GM18868 (cell line): ENCODE measurements around the gene PLB1.

ENCODE experiments used
- ATAC-seq: cut with Tn5 transposase; IDR thresholded peaks from one replicate; pipeline ENCODE4 v1.9.1; 2021; ENCODE audit warnings: mild to moderate bottlenecking, moderate library complexity; ENCODE audit not compliant: unreplicated experiment

PLB1 gene

DNA sequence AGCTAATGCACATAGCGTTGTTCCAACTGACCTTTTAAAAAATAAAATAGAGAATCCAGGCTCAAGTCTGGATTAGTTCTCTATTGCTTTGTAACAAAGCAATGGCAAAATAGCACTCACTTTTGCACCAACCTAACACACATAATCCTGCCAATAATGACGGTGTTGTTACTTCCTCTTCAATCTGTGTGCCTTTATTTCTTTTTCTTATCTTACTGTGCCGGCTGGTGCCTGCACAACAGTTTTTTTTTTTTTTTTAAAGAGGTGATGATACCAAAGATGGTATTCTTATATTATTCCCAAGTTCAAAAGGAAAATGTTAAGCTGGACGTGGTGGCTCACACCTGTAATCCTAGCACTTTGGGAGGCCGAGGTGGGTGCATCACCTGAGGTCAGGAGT is 3.4 kb downstream of the PLB1 start:
- ATAC-seq = no peak

DNA sequence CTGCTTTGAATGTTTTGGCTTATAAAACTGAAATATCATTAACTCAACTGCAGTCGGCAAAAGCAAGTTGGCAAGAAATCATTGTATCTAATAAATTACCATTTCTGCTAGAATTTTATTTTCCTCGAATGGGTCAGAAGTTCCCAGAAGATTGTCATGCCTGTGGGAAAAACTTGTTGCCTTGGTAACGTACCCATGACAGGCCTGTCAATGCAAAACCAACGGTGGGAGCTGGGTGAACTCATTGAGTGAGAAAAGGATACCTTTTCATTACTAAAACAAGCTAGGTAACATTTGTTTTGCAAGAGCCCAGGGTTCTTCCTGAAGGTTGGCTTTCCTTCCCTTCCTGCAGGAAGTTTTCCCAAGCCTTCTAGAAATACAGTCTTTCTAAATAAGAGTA is 9.5 kb downstream of the PLB1 start:
- no peak for ATAC-seq

DNA sequence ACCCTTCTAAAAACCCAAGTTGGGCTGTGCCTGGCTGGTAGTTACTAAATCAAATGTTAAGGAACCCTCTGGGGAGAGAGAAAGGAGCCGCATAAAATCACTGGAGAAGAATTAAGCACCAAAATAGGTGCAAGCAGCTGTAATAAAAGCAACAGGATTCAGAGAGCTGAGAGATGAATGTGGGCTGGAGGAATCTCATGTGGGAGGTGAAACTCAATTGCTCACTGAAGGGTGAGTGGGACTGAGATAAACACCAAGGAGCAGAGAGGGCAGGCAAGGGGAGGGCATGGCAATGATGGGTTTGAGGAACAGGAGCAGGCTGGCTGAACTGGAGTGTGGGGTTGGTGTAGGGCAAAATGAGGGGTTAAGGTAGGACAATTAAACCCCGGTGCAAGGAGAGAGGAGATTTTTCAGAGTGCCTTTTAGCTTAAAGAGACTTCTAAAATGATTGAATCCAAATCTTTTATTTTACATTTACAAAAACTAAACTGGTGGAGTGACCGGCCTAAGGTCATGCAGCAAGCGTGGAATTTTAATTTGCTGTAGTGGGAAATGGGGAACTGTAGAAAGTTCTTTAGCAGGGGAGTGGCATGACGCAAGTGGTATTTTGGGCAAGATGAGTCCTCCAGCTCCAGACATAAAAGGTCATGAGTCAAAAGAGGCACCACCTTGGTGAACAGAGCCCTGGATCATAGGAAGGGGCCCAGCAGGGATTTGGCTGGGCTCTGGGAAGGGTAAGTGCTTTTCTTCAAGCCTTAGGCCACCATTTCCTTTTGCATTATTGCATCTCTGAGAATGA is 10.5 kb downstream of the PLB1 start:
- no peak for ATAC-seq

DNA sequence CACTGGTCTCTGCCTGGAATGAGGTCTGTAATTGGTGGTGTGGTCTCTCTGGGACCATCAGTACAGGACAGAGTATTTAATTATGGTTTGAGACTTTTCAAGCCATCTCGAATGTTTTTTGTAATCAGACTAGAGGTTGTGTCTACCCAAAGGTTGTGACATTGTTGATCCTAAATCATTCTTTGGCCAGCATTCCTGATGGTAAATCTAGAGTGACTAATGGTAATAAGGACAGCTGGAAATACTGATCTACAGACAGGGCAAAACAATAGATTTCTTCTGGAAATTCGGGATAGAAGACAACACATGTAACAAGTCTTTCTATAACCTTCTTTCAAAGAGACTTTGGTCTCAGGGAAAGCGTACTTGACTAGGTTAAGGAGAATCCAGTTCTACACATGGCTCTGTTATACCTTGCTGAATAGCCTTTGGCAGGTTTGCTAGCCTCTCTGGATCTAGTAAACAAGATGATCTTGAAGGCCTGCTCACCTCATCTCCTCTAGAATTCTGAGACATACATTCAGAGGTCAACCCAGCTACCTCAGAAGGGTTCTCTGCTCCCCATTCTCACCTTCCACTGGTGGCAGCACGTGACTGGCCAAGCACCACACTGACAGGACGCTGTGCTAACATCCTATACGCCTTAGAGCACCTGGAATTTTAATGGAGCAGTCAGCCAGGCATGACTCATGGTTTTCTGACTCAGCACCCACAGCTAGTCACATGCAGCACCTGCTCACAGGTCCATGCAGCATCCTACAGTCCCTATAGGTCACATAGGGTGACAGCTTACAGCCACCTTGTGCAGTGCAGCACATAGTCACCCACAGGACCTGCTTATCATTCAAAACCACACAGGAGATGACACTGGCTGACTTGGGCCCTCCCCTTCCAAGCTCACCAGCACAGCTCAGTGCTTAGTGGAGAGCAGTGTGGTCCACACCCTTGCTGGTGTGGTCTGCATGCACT is 12.2 kb downstream of the PLB1 start:
- no peak for ATAC-seq

DNA sequence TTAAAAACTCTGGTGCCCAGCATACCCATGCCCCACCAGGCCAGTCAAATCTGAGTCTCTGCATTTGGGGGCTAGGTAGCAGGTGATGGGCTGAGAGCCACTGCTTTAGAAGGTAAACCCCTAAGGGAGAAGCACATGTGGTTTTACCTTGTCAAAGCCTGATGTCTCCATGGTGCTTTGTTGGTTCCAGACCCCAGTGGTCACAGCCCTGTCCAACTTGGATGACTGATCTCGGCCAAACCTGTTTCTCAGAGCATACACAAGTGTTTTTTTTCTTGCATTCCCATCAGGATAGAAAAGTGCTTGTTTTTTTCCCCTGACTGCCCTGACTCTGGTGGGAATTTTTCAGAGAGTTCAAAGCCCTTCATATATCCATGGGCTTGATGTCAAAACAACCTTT is 13.5 kb downstream of the PLB1 start:
- no peak for ATAC-seq

DNA sequence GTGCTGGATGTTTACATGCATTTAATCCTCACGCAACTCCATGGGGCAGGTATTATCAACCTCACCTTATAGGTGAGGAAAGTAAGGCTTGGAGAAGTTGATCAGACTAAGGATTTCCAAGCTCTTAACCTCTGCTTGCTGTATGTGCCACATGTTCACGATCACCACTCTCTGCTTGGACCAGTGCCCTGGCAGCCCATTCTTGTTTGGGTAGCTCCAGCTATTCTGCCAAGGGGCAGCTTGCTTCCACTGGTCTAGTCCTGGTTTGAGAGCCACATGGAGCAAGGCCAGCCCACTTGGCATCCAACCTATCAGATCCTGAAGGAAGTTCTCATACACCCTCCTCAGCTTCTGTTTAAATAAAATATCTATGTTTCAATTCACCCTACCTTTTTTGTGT is 14.3 kb downstream of the PLB1 start:
- no peak for ATAC-seq

DNA sequence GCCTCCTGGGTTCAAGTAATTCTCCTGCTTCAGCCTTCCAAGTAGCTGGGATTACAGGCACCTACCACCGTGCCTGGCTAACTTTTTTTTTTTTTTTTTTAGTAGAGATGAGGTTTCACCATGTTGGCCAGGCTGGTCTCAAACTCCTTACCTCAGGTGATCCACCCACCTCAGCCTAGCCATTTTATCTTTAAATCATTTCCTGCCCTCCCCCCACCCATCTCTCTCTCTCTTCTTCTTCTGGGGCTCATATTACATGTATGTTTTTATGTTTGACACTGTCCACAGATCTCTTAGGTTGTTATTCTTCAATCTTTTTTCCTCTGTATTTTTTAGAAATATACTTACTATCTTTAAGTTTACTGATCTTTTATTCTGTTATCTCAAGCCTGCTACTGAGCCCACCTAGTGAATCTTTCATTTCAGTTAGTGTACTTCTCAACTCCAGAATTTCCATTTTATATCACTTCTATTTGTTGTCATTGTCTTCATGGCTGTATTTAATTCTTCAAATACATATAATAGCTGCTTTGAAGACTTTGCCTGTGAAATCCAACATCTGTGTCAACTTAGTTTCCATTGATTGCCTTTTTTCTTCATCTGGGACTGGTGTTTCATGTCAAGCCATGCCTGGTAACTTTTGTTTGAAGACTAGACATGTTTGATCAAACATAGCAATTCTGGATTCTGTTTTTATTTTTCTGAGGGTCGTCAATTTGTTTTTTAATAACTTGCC is 16.2 kb downstream of the PLB1 start:
- no peak for ATAC-seq

DNA sequence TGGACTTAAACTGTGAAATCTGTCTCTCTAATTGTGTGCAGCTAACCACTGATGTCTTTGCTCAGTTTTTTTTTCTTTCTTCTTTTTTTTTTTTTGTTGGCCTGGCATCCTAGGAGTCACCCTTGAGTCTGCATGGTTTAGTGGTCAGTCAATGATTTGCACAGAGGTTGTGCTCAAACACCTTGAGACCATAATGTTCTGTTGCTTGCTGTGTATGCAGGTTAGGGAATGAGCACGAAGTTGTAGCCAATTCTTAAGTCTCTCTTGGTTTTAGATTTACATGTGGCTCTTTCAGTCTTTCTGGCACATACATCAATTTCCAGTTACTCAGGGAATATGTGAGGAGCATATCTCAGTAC is 16.7 kb downstream of the PLB1 start:
- ATAC-seq = no peak

DNA sequence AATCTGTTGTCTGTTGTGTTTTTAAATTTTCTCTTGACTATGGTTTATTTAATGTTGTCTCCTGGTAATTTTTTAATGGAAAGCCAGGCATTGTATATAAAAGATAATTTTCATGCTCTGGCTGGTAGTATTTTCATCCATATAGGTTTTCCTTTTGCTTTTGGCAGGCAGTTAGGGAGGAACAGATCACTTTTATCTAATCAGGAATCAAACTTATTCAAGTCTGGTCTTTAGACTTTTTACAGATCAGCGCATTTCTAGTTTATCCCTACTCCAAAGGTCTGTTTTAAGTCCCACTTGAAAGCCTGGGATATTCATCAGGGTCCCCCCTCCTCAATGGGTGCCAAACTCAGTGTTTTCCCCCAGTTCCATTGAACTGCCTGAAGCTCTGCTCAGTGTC is 17.2 kb downstream of the PLB1 start:
- ATAC-seq = no peak

DNA sequence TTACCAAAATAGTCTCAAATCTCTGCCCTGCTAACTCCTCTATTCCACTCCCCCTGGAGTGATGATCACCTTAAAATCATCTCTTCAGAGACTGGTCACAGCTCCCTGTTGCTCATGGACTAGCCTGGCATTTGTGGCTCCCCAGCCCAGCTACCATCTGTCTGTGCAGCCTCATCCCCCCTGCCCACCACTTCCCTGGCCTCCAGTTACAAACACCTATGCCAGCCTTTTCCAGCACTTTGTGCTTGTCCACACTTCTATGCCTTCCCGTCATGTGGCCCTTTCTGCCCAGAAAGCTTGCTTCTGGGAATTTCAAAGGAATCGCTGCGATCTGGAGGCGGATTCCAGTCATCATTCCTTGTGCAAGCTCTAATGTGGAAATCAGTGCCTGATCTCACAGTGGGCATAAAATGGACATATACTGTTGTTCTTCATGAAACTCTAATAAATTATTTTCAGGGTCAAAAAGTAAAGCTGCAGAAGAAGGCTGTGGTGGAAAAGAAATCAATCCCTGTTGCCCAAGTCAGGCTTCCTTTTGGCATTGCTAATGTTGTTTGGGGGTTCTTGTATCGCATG is 19.4 kb downstream of the PLB1 start:
- no peak for ATAC-seq

DNA sequence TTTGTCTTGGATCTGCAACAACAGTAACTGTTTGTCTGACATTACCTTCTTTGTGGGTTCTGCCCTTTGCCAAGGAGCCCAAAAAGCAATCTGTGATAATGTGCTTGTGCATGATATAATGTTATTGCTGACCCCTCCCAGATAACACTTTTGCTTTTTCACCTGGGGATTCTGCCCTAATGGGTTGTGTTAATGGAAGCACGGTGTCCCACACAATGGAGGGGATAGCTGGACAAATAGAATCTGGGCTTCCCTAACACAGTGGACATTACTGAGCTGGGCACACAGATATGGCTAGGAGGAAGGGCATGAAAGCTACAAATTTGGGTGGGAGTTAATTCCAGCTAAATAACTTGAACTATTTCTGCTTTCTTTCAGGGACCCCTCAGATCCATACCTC is 20.6 kb downstream of the PLB1 start:
- no peak for ATAC-seq

DNA sequence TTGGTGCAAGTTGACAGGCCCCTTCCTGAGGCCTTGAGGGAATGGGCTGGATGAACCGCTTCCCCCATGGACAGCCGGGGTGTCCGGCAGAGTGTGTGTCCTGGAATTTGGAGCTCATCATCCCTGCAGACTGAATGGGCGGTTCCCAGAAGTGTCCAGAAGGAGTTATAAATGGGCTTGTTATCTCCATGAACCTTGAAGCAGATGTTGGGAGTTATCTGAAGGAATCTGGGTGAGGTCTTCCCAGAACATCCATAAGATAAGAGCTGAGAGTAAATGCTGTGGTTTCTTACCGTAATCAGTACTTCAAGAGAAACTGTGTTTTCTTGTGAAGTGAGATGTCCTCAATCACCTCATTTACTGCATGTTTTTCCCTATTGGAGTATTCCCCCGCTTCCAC is 21.1 kb downstream of the PLB1 start:
- ATAC-seq = no peak

DNA sequence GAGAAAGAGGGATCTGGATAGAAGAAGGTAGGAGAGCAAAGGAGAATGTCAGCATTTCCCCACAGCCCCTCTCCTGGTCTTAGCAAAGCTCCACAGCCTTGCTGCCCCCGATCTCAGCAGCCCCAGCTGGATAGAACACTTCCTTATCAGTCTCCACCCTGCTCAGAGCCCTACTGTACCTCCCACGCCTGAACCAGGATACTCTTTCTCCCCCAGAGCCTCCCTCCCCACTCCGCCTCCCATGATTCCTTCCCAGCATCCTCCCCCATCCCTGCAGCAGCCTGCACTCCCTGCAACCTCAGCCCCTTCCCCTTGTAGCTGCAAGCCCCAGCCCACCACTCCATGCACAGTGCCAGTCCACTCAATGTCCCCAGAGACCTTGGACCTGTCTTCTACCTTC is 25.8 kb downstream of the PLB1 start:
- no peak for ATAC-seq

DNA sequence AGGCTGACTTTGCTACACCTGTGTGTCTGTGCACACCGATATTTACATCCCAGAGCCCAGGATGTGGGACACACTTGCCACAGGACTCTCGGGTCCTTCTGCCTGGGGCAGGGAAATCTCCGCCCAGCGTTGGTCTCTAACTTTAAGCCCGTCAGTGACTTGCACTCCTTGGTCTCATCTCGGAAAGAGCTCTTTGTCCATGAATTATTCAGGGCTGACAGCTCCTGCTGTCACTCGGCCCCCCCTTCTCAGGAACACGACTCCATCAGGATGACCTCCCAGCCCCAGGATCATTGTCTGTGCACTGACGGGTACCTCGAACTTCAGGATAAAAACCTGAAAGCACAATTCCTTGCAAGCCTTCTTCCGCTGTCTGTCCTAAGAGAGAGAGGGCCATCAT is 26.6 kb downstream of the PLB1 start:
- no peak for ATAC-seq

DNA sequence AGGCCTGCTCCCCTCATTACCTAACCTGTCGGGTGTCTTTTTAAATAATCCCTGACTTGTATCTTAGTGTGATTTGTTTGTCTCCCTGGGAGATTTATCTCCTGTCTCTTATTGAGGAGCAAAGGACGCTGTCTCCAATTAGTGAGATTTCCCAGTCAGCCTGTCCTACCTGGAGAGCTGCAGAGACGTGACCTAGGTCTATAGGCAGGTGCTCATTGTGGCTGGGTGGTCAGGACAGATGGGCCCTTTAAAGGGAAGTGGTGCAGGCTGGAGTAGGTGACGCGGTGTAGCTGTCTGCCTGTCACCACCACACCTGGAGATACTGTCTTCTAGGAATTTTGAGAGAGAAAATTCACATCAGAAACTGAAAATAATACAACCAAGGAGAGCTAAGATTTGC is 28.0 kb downstream of the PLB1 start:
- ATAC-seq = no peak

DNA sequence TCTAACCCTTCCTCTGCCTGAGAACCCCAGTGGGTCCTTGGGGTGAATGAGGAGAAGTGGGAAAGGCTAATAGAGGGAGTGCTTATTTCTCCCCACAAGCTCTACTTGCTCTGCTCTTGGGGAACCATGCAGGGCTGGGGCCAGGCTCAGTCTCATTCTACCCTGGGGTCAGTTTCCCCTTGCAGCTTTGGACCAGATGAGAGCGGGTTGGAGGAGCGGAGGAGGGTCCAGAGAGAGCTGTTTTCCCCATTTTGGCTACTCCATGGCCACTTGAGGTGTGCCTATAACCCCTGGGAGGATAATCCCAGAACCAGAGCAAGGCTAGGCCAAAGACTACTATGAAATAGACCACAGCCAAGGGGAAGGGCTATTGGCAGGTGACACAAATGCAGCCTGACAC is 29.6 kb downstream of the PLB1 start:
- ATAC-seq = no peak

DNA sequence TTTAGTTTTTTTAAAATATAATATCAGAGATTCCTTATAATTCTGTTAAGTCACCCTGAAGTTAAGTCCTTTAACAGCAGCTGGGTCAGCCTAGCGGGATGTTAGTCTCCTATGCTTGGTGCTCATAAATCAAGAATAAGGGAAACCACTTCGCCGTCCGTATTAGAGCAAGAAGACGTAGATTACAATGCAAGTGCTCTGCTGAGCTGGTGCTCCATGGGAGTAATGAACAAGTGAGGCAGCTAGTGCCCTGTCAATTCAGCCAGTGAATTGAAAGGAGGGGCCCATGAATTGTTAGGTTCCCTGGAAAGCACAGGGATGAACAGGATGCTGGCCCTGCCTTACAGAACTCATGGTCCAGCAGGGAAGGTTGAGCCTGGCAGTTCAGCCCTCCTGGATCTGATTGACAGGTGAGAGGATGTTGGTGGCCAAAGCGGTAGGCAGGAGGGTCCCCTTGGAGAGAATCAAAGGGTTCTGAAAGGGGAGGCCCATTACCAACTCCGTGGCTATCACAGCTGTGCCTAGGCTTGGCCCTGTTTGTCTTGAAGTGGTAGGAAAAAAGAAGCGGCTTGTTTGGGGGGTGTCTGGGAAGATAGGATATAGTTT is 30.8 kb downstream of the PLB1 start:
- no peak for ATAC-seq

DNA sequence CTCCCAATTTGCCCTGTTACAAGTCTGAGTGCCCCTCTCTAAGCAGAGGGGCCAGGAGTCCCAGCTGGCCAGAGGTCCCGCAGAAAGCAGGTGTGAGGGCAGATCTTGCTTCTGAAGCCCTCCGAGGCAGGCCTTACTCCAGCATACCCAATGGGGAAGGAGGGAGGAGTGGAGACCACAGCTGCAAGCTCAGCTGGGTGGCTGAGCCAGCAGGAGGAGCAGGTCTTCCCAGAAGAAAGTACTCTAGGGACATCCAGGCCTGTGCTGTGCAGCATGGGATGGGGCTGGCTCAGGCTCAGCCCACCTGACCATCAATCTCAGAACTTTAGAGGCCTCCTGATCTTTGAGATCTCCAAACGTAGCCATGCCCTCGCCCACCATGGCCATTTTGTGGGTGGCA is 31.3 kb downstream of the PLB1 start:
- ATAC-seq = no peak

DNA sequence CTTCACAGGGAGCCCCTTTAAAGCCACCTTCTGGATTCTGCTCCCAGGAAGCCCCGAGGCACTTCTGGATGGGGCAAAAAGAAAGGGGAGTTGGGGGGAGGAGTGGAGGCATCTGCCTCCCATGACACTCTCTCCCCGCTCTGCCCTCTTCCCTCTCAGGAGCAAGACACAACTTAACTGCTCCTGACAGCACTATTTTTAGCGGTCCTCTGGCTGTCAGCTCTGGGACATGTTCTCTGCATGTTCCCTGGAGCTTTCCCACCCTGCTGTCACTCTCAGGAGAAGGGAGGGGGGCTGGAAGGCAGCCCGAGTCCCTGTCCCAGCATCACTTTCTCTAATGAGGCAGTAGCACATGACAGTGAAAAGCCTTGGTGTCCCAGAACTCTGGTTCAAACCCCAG is 32.3 kb downstream of the PLB1 start:
- no peak for ATAC-seq

DNA sequence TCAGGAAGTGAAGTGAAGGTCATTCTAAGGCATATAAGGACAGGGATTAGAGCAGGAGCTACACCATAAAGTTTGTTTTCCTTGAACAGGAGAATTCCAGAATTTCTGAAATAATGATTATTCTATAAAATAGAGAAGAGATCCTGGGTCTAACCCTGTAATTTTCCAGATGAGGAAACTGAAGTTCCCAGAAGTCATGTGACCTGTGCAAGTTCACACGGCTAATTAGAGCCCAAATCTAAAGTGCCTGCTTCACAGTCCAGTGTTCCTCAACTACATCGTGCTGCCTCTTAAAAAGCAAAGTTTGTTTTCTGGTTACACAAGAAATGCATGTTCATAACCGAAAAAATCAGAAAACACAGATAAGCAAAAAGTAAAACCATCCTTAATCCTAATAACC is 34.9 kb downstream of the PLB1 start:
- ATAC-seq = no peak

DNA sequence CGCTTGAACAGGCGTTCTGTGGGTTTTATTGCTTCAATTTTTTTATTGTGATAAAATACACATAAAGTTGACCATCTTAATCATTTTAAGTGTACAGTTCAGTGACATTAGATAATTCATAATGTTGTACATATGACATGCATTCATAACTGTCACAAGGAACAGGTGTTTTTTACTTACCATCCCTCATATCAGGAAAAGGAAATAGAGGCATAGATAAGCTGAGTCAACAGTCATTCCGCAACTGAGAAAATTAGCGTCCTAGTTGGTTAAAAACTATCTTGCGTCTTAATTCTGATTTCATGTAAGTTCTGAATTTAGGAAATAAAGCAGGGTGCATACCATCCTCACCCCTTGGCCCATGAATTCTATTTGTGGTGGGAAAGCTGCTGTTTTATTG is 36.5 kb downstream of the PLB1 start:
- no peak for ATAC-seq
